HUDEP-2 (cell line): ENCODE results near the gene SORCS2.

Source experiments
- DNase-seq, 76 experiments: peaks; one replicate each; lab custom pipeline; 2025; ENCODE audit not compliant: unreplicated experiment in 76 of 76; lab: John Stamatoyannopoulos, UW

The SORCS2 gene

GRCh38 chr4:7398104-7398423, 205.7 kb downstream of the SORCS2 start:
- DNase-seq, result no peak

GRCh38 chr4:7398788-7399439, 206.6 kb downstream of the SORCS2 start:
- DNase-seq, result no peak

DNA sequence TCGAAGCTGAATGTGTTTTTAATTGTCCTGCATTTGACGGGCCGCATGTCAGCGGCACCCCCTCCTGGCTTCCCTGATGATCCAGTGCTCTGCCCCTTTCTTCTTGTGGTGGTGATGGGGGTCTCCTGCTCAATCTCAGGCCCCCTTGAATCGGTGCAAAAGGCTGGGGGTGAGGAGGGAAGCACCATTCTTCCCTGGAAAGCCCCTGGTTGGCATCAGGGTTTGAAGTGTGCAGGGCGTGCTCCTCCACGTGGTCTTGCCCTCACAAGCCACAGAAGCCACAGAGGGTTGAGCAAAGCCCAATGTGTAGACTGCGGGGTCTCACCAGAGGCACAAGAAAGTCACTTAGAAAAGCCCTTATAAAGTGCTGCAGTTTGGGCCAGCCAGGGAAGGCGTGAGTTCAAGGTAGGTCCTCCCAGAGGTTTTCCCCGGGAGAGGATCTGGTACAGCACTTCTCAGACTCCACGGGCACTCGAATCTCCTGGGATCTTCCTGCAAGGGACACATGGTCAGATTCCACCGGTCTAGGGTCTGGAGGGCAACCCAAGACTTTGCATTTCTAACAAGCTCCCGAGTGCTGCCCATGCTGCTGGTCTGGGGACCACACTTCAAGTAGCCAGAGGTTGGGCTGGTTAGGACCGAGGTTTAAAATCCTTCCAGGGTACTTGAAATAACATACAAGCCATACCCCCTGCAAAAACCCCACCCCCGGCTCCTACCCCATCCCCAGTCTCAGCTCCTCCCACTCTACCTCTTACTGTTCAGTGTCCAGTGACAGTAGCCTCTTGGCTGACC, 207.3 kb downstream of the SORCS2 start:
- DNase-seq, result no peak

DNA sequence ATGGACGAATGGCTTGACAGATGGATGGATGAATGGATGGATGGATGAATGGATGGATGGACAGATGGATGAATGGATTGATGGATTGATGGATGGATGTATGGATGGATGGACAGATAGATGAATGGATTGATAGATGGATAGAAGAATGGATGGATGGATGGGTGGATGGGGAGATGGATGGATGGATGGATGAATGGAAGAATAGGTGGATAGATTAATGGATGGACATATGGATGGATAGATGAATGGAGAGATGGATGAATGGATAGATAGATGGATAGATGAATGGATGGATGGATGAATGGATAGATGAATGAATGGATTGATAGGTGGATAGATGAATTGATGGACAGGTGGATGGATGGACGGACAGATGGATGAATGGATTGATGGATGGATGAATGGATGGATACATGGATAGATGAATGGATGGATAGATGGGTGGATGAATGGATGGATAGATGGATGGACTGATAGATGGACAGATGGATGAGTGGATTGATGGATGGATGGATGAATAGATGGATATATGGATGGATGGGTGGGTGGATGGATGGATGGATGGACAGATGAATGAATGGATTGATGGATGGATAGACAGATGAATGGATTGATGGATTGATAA, 208.4 kb downstream of the SORCS2 start:
- DNase-seq, result no peak

DNA sequence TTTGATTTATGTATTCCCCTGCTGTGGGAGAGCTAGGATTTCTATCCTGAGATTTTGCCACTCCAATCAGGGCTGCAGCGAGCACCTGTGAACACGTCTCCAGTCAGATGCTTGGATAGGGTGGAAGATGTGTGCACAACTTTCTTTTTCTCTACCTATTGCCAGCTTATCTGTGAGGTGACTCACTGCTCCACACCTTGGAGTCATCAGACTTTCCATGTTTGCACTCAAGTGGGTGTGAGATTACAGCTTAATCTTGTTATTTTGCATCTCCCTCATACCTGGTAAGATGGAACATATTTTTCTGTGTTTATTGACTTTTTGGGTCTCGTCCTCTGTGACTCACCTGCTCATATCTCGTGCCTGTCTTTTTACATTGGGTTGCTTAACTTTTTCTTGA, 210.2 kb downstream of the SORCS2 start:
- no peak for DNase-seq

DNA sequence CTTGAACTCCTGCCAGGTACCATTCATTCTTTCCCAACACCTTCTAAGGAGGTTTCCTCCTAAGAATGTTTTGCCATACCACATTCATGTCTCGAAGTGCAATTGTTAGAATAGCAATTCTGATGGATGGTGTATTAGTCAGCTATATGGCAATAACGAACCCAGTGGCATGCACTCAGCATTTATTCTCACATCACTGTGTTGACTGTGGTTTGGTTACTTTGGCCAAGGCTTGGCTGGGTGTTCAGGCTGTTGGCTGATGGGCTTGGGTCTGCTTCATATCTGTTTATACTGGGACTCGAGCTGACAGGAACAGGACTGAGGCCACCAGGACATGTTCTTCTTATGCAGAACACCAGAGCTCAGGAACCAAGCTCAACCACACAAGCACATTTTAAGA, 210.7 kb downstream of the SORCS2 start:
- DNase-seq, result no peak

DNA sequence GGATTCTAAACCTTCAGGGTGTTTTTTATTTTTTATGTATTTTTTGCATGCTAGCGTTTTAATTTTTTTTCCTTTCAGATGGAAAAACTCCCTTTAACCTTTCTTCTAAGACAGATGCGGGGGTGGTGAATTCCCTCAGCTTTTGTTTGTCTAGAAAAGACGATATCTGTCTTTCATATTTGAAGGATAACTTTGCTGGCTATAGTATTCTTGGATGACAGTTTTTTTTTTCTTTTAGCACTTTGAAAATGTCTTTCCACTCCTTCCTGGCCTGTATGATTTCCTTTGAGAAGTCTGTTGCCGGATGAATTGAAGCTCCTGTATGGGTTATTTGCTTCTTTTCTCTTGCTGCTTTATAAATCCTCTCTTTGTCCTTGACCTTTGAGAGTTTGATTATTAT, 215.8 kb downstream of the SORCS2 start:
- DNase-seq, result no peak

DNA sequence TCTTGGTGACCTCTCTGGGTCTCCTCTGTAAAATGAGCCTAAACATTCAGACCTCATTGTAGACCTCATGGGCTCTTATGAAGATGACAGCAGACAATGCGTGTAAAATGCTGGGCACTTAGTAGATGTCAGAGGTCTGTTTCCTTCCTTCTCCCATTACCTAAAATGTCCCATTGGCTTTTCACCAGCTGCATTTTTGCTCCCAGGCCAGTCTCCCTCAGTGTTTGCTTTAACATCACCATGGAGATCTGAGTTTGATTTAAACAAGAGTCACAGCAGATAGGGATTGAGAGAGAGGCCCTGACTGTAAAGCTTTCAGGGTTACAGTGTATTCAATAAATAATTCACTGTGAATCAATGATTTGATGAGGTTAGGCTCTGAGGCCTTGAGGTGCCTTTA, 218.1 kb downstream of the SORCS2 start:
- no peak for DNase-seq

DNA sequence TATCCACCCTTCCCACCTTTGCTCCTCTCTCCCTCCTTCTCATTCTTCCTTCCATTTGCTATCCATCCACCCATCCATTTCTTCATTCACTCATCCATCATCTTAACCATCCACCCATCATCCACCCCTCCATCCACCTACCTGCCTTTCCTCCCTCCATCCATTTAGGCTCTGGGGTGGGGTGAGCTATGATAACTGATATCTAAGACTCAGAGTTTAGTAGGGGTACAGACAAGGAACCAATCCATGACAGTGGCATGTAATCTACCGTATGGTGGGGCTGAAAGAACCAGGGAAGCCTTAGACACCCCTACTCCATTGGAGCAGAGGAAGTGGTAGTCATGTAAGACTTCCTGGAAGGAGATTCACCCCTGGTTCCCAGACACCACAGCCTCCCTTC, 219.2 kb downstream of the SORCS2 start:
- DNase-seq, result no peak

DNA sequence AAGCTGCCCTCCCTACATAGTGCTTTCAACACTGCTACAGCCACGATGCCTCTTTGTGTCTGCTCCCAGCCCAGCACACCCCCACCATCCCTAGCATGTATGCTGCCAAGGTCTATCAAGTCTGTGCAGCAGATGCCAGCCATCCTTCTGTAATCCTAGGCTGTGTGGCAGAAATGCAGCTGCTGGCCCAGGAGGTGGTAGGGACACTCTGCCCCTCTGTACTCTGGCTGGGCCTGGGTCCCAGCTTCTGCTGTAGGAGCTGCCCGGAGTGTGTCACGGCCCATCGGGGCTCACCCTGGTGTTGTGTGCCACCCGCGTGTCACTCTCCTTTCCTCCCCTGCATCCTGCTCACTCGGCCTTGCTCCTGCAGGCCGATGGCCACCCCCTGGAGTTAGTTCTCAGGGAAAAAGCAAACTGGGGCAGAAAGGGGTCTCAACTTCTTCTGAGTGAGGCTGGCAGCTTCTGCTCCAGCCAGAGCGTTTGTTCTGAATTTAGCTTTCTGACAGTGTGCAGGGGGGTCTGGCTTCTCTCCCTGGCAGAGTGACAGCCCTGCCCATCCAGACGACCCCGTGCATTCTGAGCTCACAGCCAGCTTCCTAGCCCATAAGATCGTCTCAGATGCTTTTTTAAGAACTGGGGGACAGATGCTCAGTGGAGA, 219.7 kb downstream of the SORCS2 start:
- no peak for DNase-seq

DNA sequence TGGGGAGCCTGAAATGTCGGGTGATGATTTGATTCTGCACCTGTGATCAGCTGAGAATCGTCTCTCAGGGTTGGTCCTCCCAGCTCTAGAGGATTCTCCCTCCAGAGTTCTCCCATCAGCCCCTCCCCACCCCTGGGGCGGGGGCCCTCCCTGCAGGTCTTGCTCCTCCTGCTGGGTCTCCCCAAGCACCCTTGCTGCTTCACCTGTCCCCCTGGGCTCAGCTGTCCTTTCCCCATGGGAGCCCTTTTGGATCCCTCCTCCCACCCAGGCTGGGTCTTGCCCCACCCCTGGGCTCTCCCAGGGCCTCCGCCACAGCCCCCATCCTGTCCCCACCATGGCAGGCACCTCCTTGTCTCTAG, 220.2 kb downstream of the SORCS2 start:
- no peak for DNase-seq

DNA sequence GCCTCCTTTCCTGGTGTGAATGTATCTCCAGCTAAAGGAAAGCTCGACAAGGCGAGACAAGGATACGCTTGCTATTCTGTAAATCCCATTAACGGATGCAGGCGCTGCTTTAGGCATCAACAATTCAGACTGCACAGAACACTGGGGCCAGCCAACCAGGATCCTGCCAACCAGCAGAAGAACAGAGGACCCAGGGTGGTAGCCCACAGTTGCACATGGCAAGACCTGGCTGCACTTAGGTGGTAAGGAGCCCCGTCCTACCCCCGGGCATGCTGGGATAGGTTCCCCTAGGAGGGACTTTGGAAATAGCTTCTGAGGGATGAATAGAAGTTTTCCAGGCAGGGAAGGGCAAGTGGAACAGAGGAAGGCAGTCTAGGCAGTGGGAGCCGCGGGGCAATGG, 221.7 kb downstream of the SORCS2 start:
- no peak for DNase-seq

DNA sequence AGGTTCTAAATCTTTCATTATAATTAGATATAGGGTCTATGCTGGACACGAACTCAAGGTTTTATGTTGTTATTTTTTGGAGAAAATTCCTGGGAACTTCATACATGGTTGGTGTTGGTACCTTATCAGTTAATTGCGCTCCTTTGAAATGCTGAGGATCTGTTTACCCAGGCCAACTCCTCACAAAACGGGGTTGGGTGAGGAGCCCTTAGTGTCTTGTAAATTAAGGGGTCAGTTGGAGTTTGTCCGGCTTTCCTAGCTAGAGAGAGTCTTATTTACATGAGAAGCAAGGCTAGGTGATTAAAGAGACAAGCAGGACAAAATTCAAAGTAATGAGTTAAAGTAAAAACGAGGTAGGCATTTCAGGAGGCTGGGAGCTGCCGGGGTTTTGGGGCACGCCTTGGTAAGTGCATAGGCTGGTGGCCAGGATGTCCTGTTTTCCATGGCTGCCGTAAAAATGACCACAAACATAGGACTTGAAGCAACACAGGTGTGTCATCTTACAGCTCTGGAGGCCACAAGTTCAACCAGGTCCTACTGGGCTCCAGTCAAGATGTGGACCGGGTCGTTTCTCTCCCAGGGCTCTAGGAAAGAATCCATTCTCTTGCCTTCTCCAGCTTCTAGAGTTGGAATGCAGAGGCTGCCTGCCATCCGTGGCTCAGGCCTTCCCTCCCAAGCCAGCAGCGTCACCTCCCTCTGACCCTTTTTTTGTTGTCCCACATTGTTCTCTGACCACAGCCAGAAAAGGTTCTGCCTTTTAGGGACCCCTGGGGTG, 222.6 kb downstream of the SORCS2 start:
- DNase-seq, result no peak

- DNase-seq, result no peak
Observed at GRCh38 chr4:7415927-7416686, 223.8 kb downstream of the SORCS2 start.

- DNase-seq, result no peak
Observed at GRCh38 chr4:7416745-7417432, 224.6 kb downstream of the SORCS2 start.

DNA sequence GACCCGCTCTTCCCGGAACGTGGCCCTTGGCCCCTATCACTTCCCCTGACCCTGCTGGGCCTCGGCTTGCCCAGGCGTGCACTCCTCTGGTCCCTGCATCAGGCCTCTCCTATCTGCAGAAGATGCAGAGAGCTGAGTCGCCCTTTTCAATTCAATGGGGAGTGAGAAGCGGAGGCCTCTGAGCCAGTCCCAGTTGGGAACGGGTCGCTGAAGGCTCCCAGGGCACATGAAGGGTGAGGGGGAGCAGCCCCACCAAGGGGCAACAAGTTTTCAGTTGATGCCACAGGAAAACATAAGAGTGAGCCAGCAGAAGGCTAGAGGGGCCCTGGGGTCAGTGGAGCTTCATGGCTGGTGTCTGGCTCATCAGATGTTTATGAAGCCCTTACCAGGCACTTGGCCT, 225.3 kb downstream of the SORCS2 start:
- no peak for DNase-seq

GRCh38 chr4:7418131-7418943, 226.0 kb downstream of the SORCS2 start:
- no peak for DNase-seq

DNA sequence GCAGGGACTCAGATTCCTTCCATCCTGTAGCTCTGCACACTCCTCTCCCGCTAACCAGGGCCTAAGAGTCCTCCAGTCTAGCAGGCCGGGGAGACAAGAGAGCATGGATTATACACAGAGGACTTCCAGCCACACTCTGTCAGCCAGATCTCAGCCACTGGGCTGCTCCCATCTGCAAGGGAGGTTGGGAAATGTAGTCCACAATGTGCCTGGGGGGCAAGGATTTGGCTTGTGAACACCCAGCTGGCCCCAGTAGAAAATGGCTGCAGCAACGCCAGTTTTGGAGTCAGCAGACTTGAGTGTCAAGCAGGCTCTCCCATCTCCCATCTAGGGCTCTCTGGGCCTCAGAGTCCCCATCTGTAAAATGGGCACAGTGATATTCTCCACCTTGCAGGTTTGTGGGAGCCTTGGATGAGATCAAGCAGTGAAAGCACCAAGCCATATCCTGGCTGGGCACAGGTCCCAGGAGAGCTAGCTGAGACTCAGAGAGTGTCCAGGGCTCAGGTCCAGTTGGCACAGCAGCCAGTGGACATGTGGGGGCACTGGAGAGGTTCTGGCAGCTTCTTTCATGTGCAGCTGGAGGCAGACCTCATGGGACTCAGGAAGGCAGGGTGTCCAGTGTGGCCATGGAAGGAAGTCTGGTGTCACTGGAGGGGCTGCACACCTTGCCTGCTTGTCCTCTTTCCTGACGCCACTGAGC, 227.8 kb downstream of the SORCS2 start:
- no peak for DNase-seq
